Stomach smooth muscle (tissue), 2 donors: ENCODE measurements around the gene LMOD3.

Experiments
- H3K27ac ChIP-seq: one replicate; pipeline ENCODE4 v1.7.0; 2013; ENCODE audit warnings: mild to moderate bottlenecking, low read length, inconsistent platforms
- H3K27me3 ChIP-seq, 2 donors: one replicate each; pipeline ENCODE4 v1.7.0; 2013; ENCODE audit warnings: low read length in 2 of 2; ENCODE audit not compliant: insufficient read depth in 2 of 2, control insufficient read depth in 1 of 2
- H3K36me3 ChIP-seq, 2 donors: one replicate each; pipeline ENCODE4 v1.7.0; 2013; ENCODE audit warnings: low read length in 2 of 2; ENCODE audit not compliant: control insufficient read depth in 2 of 2, insufficient read depth in 2 of 2
- H3K4me1 ChIP-seq: one replicate; pipeline ENCODE4 v1.7.0; 2013; ENCODE audit warnings: low read length; ENCODE audit not compliant: control insufficient read depth, insufficient read depth
- H3K4me3 ChIP-seq, 2 donors: one replicate each; pipeline ENCODE4 v1.7.0; 2013; ENCODE audit warnings: low read length in 2 of 2
- H3K9ac ChIP-seq, 2 donors: one replicate each; pipeline ENCODE4 v1.7.0; 2013; ENCODE audit warnings: low read length in 2 of 2, mild to moderate bottlenecking in 1 of 2
- H3K9me3 ChIP-seq, 2 donors: one replicate each; pipeline ENCODE4 v1.7.0; 2013; ENCODE audit warnings: low read length in 2 of 2; ENCODE audit not compliant: control insufficient read depth in 2 of 2
- donor health status: healthy.
- donor health status: Pancreatic carcinoma.

Gene LMOD3

GRCh38 chr3:69058947-69059224 lies 63.5 kb downstream of the LMOD3 start:
- H3K27ac ChIP-seq = no peak overlapping the region
- no peaks in the 10 kb centered on the region for H3K4me1 ChIP-seq
- no peaks in the 10 kb centered on the region for H3K27me3 ChIP-seq
- no peaks in the 10 kb centered on the region for H3K9me3 ChIP-seq
- no peak overlapping the region for H3K4me3 ChIP-seq
- H3K9ac ChIP-seq = no peak overlapping the region
- peaks cover 28 to 29% of the 10 kb centered on the region in 2 donors for H3K36me3 ChIP-seq

GRCh38 chr3:69058180-69058946 lies 64.0 kb downstream of the LMOD3 start:
- peaks cover 28 to 29% of the 10 kb centered on the region in 2 donors for H3K36me3 ChIP-seq
- no peak overlapping the region for H3K9ac ChIP-seq
- H3K4me3 ChIP-seq = no peak overlapping the region

More at GRCh38 chr3:69058180-69058946, 64.0 kb downstream of the LMOD3 start:
- no peak overlapping the region for H3K27ac ChIP-seq
- no peaks in the 10 kb centered on the region for H3K27me3 ChIP-seq
- no peaks in the 10 kb centered on the region for H3K4me1 ChIP-seq
- H3K9me3 ChIP-seq = no peaks in the 10 kb centered on the region
